AG09309 (cell line): ENCODE measurements around the gene PRR12.
A peak's percentile ranks its signal among the peaks of the same experiment; 100 is the strongest.
"Not testable (repeated sequence)": the region's sequence is repeated elsewhere in the genome, so short reads cannot be mapped to it uniquely, and the experiment has no call there.

Experiments
- DNase-seq: peaks from one replicate; pipeline ENCODE4 v3.0.0-alpha.2; 2010; ENCODE audit warnings: low read depth
- H3K4me3 ChIP-seq: 2 replicates; pipeline ENCODE4 v1.5.1; 2011; ENCODE audit warnings: mild to moderate bottlenecking, low read depth, low read length, moderate library complexity; ENCODE audit not compliant: control insufficient read depth
- CTCF ChIP-seq: IDR thresholded peaks from 2 replicates; pipeline ENCODE4 v1.5.1; 2011; ENCODE audit warnings: mild to moderate bottlenecking, low read depth, low read length, inconsistent platforms; ENCODE audit not compliant: insufficient read depth, control insufficient read depth; ENCODE audit errors: missing control alignments

The PRR12 gene

GRCh38 chr19:49631610-49632192 is 40.7 kb downstream of the PRR12 start:
- no peak overlapping the region for H3K4me3 ChIP-seq
- DNase-seq = no peak
- TF ChIP-seq CTCF = no peak

- no peak for DNase-seq
- no peak for TF ChIP-seq CTCF
- no peak overlapping the region for H3K4me3 ChIP-seq
Observed at GRCh38 chr19:49632576-49632975, 41.6 kb downstream of the PRR12 start.

GRCh38 chr19:49633273-49633672 is 42.3 kb downstream of the PRR12 start:
- not testable (repeated sequence) for DNase-seq, H3K4me3 ChIP-seq

GRCh38 chr19:49635530-49636232 is 44.7 kb downstream of the PRR12 start:
- DNase-seq = no peak
- no peak overlapping the region for H3K4me3 ChIP-seq
- no peak for TF ChIP-seq CTCF

- DNase-seq = no peak
- H3K4me3 ChIP-seq = no peak overlapping the region
- TF ChIP-seq CTCF = no peak
Observed at GRCh38 chr19:49636233-49636932, 45.4 kb downstream of the PRR12 start.

- H3K4me3 ChIP-seq = peak overlapping the region; percentile 74
- peak; percentile 31 for DNase-seq
- TF ChIP-seq CTCF = no peak
Observed at GRCh38 chr19:49637821-49638738, 47.1 kb downstream of the PRR12 start.
